SHP77 treated with DMSO at 0.1 percent for 48 hours (cell line): ENCODE results near the gene PTGES2.
"Not testable (repeated sequence)": the region's sequence is repeated elsewhere in the genome, so short reads cannot be mapped to it uniquely, and the experiment has no call there.

Source experiments
- DNase-seq: peaks from one replicate; lab custom pipeline; 2025; lab: John Stamatoyannopoulos, UW

The PTGES2 gene

DNA sequence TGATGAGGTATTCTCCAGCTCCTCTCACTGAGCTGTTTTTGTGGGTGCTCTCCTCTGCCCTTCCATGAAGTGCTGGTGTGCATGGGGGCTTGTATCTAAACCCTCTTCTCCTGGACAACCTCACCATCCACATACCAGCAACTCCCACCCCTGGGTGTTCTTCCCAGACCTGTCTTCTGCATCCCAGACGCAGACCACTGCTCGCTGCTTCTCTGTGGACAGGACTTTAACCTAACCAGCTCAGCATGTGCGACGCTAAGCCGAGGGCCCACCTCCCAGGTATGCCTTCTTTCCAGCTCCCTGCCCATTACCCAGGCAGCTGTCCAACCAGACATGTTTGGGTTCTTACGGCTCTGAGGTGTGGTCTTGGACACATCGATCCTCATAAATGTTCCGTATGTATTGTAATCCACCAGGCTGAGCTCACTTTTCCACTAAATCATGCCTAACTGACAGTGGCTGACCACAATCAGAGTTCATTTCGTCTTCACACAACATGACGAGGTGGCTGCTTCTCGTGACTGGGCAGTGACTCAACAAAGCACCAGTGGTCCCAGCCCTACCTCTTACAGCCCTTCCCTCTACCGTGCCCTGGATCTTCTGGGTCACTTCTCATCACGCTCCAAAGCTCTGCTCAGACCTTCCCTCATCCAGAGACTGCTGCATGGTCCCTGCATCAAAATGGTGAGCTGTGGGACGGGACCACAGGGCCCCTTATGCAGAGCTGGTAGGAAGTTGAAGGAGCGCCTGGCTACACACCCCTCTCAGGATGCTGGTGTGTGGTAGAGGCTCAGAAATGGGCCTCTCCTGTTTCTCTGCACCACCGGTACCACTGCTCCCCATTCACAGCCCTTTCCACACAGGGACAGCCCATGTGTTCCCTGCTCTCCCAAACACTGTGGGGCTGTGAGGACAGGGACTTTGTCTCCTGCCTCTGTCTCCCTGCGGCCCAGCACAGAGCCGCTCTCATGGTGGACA, 9.6 kb upstream of the PTGES2 start:
- no peak for DNase-seq

DNA sequence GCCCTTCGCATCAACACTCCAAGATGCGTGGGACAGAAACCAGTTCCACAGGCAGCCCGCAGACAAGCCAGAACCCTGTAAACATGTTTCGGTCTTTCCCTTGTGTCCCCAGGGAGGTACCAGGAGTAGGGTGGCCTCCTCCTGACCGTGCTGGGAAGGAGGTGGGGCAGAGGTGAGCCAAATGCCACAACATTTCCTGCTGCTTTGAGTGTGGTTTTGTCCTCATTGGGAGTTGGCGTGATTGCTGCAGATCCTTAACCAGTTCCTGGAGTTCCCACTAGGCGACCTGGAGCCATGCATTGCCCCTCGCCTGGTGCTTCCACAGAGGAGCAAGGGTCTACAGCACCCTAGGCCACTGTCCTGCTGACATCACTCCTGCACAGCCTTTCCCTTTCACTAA, 8.0 kb upstream of the PTGES2 start:
- DNase-seq: not testable (repeated sequence)

DNA sequence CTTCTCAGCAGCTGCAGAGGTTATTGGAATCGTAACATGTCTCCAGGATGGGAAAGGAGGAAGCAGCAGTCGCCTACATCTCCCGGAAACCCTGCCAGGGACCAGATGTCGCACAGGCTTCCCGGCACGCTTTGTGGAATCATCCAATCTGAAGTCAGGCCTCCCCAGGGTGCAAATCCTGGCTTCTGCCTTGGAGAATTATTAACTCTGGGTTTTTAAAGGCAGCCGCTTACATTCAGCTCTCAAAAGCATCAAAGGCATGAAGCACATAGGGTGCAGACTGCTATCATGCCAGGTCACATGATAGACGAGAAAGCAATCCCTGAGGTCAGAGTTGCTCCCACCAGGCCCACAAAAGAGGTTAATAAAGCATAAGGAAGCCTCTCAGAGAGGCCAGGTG, 4.6 kb upstream of the PTGES2 start:
- DNase-seq: not testable (repeated sequence)

DNA sequence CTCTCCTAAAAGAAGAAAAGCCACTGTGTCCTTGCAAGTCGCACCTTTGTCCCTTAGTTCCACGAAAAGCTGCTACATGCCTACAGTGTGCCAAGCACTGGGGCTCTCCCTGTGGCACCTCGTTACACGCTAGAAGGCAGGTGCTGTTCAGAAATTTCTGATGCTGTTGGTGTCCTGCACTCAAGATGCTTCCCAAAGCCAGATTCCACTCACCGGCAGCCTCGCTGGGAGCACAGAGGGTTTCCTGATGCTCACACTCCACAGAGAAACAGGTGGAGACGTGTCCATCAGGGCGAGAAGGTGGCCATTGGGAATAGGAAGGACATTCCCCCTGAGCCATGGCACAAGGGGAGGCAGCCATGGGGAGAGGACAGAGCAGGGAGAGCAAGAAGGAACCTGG, 3.8 kb upstream of the PTGES2 start:
- not testable (repeated sequence) for DNase-seq

DNA sequence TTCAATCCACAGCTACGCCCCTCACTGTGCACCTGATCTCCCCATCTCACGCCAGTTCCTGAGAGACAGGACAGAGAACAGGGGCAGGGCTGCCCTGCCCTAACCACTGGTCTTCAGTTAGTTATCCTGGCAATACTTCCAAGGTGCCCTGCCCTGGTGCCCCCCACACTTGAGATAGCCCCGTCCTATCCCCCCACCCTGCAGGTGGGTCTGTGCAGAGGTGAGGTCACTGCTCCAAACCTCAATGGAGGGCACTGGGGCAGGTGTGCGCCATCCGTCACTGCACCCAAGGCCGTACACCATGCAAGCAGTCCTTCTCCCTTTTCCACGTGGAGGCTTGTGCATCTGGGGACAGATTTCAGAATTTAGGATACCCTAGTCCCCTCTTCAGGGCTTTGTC, 3.1 kb upstream of the PTGES2 start:
- not testable (repeated sequence) for DNase-seq

DNA sequence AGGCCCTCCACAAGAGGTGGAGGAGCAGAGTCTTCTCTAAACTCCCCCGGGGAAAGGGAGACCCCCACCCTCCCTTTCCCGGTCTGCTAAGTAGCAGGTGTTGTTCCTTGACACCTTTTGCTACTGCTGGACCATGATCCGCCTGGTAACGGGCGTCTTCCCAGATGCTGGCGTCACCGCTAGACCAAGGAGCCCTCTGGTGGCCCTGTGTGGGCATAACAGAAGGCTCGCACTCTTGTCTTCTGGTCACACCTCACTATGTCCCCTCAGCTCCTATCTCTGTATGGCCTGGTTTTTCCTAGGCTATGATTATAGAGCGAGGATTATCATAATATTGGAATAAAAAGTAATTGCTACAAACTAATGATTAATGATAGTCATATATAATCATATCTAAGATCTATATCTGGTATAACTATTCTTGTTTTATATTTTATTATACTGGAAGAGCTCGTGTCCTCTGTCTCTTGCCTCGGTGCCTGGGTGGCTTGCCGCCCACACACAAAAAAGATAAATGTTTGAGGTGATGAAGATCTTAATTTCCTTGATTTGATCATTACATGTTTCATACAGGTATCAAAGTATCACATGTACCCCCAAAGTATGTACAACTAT, 2.6 kb upstream of the PTGES2 start:
- not testable (repeated sequence) for DNase-seq

DNA sequence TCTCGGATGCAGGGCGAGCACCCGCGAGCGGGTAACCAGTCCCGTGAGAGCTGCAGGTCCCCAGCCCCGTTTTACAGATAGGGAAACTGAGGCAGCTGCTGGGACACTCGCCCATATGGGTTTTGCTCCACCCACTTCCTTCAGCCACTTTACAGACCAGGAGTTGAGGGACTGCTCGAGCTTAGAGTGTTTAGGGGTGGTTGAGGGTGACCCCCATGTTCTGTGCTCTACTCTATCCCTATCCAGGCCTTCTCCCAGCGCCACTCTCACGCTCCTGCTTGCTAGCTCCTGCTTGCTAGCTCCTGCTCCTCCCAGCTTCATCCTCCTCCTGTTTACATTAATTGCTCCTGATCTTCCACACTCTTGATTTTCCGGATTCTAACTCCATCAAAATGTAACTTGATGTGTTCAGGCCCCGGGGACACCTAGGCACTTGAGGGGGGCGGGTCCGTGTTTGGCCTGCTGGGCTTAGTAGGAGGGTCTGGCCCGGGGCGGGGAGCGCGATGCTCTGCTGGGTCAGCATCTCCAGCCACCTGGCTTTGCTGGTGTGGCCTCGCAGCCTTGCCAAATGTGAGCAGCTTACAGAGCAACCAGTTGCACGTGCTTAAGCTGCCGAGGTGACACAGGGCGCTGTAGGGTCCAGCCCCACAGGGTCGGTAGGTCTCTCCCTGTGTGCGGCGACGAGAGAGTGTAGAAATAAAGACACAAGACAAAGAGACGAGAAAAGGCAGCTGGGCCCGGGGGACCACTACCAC, 1.5 kb upstream of the PTGES2 start:
- DNase-seq: no peak

DNA sequence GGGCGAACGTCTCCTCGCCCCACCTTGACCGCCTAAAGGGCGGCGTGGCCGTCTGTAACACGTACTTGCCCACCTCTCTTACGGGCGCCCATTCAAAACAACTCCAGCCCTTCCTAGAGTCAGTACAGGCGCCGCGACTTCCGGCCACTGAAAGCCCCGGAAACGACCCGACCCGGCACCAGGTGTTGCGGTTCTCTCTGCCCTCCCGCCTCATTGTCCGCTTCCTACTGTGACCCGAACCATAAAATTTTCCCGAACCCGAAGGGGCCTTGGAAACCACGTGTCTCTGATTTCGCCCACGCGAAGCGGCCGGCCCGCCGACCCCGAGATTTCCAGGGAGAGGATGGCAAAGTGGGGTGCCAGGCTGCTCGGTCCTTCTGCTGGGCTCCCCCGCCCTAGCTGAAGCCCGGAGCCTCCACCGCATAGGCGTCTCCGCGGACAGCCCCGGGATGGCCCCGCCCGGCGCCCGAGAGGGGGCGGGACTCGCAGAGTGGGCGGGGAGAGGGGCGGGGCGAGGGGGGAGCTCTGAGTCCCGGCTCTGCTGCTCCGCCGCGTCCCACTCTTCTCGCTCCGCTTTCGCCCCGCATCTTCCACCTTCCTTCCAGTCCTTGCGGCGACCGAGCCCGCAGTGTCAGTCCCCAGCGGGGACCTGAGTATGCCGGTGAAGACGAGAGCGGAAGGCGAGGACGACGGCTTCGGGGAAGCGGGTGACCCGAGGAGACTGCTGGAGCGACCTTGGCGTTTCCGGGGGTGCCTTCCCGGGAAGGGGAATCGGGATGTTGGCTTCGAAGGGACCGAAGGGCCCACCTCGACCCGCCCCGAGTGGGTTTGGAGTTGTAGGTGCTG, 684 bp upstream of the PTGES2 start:
- DNase-seq: peak; percentile 86

DNA sequence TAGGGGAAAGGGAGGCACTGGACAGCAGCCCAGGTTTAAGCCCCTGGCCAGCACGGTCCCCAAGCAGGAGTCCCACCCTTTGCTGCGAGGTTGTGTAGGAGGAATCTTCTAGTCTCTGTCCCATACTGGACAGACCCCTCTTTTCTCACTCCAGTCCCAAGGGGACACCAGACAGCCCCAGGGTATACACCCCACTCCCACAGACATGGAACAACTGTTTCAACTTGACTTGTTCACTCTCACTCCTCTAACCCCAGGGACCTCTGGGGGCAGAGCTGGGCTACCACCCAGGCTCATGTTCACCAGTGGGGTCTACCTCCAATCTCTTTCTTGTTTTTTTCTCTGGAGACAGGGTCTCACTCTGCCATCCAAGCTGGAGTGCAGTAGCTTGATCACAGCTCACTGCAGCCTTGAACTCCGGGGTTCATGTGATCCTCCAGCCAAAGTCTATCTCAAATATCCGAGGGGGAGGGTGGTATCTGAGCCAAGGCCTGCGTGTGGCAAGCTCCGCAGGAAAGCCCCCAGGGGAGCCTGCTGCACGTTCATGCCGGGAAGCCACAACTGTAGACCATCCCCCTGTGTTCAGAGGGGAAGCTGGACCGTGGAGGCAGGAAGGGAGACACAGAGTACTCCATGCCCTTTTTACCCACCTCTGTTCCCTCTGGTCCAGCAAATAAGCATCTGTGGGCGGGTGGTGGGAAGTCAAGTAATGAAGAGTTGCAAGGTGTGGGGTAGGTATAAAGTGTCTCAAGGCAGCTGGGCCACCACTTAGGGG, 1.8 kb downstream of the PTGES2 start:
- no peak for DNase-seq

DNA sequence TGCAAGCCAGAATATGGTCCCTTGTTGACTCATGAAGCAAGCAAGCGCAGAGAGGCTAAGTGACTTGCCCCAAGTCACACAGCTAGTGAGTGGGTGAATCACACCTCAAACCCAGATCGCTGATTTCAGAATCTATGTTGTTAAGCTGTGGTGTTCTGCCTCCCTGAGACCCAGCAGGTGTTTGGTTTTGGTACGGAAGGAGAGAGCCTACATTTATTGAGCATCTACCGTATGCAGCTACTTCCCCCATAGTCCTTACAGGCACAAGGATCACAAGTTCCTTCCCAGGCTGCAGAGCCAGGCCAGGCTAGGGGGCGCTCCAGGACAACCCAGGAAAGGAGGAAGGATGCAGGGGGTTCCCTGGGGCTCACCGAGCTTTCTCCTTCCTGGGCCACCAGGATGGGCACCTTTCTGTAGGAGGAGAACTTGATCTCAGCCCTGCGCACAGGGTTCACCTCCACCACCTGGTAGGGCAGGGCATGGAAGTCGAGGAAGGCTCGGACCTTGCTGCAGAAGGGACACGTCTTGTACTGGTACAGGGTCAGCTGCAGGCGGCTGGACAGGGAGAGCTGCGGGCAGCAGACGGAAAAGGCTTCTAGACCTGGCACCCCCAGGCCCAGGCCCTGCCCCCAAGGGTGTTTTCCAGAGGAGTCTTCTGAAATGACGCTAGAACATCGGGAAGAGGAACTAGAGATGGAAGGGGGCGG, 2.5 kb downstream of the PTGES2 start:
- DNase-seq: no peak

DNA sequence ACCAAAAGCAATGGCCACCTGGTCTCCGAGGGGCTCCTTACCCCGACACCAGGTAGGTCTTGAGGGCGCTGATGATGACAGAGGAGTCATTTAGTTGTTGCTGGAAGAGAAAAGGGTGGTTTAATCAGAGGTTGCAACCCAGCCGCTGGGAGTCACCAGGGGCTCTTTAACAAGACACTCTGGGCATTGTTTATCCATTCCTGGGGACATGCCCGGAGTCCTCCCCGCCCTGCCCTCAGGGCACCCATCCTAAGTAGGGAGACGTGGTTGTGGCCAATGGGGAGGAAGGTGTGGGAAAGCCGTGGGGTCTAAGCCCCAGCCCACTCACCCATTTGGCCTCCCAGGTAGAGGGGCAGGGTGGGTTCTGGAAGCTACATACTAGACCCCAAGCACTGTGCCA, 3.1 kb downstream of the PTGES2 start:
- no peak for DNase-seq

DNA sequence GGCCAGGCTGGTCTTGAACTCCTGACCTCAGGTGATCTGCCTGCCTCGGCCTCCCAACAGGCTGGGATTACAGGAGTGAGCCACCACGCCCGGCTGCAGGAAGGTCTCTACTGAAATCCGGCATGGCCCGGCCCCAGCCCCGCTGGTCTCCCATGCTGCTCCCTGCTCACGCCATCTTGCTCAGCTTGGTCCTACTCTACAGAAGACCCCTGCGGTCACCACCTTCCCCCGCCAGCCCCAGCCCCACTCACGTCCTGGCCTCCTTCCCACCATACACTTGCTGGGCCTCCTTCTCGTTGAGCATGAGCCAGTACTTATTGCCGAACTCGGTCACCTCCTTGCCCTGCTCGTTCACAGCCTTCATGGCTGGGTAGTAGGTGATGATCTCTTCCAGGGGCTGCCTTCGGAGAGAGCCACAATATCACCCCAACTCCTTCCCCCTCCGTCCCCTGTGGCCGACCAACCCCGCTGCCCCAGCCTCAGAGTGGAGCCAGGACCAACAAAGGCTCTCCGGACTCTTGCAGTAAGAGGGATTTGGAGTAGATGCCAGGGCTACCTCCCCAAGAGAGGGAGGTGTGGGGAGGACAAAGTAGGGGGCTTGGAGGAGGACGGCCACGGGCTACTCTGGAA, 4.0 kb downstream of the PTGES2 start:
- no peak for DNase-seq

DNA sequence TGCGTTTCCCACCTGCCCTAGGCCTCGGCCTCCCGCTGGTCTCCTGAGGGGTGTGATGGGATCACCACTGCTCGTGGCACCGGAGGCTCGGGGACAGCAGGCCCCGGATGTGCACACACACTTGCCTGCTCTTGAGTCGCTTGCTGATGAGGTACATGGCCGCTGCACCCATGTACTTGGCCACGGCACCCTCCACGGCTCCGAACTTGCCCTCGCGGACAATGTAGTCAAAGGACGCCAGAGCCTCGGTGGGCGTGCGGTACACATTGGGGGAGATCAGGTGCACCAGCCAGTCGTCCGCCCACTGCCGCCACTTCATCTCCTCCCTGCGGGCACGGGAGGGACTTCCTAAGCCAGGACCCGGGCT, 4.7 kb downstream of the PTGES2 start:
- DNase-seq: no peak

DNA sequence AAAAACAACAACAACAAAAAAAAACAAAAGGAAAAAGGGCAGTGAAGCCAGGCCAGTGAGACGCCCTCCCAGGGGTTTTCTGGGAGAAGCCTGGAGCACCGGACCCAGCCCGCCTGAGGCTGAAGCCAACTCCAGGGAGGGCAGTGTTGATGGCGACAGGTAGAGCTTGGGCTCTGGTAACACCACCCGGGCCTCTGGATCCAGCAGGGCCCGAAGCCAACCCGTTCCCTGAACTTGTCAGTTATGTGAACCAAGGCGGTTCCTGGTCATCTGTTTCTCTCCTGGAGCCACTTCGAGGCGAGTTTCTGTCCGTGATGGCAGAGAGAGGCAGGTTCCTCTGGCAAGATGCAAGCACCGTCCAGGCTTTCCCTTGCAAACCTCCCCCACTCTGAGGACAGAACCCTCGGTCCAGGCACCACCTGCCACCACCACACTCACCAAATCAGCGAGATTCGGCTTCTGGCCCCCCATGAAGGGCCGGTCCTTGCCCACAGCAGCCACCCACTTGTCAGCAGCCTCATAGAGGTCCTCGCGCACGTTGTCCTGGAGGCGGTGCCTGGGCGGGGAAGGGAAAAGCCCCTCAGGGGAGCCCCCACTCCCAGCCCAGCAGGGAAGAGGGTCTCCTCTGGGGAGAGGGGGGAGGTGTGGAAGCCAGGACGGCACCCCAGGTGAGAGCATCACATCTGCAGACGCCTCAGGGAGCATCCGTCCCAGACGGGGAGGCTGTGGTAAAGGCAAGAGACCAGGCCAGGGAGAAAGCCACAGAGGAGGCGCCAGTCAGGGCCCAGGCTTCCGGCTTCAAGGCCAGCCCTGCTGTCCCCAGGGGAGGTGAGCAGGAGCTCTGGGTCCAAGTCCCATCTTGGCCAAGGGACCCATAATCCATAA, 5.4 kb downstream of the PTGES2 start:
- DNase-seq: no peak

DNA sequence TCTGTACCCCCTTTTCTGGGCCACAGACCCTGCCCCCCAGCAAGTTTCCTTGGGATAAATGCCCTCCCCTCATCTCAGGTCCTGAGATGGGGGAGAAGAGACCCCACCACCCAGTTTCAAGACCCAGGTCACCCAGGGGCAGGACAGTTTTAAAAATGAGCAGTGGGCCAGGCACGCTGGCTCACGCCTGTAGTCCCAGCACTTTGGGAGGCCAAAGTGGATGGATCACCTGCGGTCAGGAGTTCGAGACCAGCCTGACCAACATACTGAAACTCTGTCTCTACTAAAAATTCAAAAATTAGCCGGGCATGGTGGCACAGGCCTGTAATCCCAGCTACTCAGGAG, 6.1 kb downstream of the PTGES2 start:
- DNase-seq: no peak

DNA sequence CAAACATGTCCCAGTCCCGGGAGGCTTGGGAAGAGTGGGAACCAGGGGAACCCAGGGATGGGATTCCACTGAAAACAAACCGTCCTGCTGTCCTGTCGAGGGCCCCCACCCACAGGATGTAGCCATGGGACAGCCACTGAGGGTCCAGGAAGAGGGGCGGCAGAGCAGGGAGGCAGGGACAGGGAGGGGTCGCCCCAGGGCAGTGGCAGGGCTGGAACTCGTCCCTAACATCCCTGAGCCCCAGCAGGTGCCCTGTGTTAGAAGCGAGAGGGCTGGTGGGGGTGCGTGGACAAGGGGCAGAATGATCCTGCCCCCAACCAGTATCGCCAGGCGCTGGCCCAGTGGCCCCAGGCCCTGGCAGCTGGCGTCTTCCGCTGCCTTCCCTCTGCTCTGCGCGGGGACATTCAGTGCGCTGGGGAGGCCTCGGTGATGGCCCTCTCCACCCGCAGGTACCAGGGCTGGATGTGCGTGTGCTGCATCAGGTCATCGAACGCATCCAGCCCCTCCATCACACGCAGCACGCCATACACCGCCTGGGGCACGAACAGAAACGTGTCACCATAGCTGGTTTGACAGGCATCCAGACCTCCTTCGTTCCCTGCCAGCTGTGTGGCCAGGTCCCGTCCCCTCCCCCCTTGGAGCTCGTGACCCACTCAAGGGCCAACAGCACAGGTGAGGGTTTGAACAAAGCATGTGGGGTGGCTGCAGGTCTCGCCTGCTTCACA, 6.6 kb downstream of the PTGES2 start:
- no peak for DNase-seq

DNA sequence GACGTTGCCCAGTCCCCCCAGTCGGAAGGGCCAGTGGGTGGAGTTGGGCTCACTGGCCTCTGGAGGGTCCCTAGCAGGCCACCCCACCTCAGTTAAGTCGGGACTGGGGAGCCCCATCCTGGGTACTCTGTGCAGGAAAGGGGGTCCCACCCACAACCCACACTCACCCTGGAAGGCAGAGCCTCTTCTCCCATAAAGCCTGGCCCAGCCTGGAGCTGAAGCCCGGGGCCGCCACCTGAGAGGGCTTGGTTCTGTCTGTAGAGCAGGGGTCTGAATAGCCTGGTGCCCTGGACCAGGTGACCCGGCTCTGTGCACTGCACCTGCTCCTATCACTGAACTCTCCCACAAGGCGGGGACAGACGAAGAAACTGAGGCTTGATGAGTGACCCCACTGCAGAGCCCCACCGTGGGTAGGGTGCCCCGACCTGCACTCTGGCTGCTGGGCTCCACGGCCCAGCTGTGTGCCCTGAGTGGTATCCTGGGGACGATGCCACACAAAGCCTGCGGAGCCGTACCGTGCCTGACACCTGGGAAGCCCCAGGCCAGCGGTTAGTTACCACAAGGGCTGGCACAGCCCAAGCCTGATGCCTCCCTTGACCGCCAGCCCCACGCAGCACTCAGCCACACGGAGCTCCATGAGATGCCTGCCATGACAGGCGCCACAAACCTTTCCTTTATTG, 7.3 kb downstream of the PTGES2 start:
- no peak for DNase-seq
